B cell (primary cell): Measurements from ENCODE around the gene VIT. TPM values are rescaled to one million over a fixed set of nuclear protein-coding genes. Genes with fewer than 3 reads are reported as not detected.

Source experiments
- ATAC-seq: fragments of 200-7000 bp; cut with Tn5 transposase; one replicate; pipeline ENCODE4 v1.10.0; 2021; ENCODE audit warnings: low read depth, mild to moderate bottlenecking, moderate number of reproducible peaks, moderate library complexity
- CTCF ChIA-PET: fragments of 350-600 bp; sonication (Branson Sonifier 250); formaldehyde crosslinking; loops from one replicate; lab custom pipeline; 2021; ENCODE audit warnings: antibody characterized with exemption, inconsistent platforms; lab: Charles Lee
- POLR2A ChIA-PET: fragments of 350-600 bp; sonication (Branson Sonifier 250); formaldehyde crosslinking; loops from one replicate; lab custom pipeline; 2021; ENCODE audit warnings: antibody characterized with exemption; lab: Charles Lee
- DNase-seq: peaks from one replicate; pipeline ENCODE4 v3.0.0; 2013
- H2AFZ ChIP-seq: 2 replicates; pipeline ENCODE4 v1.6.1; 2012; ENCODE audit warnings: mild to moderate bottlenecking, low read depth, low read length; ENCODE audit not compliant: insufficient read depth, poor library complexity, severe bottlenecking
- H3K27ac ChIP-seq, 2 donors: 1 replicate in 1 of 2; 2 replicates in 1 of 2; pipeline ENCODE4 v1.5.1; 2012 to 2013; ENCODE audit warnings: low read length in 2 of 2, mild to moderate bottlenecking in 2 of 2, moderate library complexity in 1 of 2
- H3K27me3 ChIP-seq, 4 experiments: fragments of 200-600 bp in 1 of 4; sonication (generic) in 1 of 4; replicated peaks in 1 of 4; 1 replicate in 2 of 4; 2 replicates in 2 of 4; pipeline versions ENCODE4 v1.6.1 to v1.7.0; 2013 to 2016; ENCODE audit warnings: low read length in 3 of 4, mild to moderate bottlenecking in 2 of 4, mixed read lengths in 1 of 4, moderate library complexity in 1 of 4; ENCODE audit not compliant: insufficient read depth in 4 of 4, control insufficient read depth in 3 of 4; ENCODE audit errors: control extremely low read depth in 1 of 4
- H3K36me3 ChIP-seq, 2 experiments: replicated peaks in 1 of 2; 1 replicate in 1 of 2; 2 replicates in 1 of 2; pipeline versions ENCODE4 v1.6.1 to v1.7.1; 2013; ENCODE audit warnings: low read length in 1 of 2; ENCODE audit not compliant: insufficient read depth in 2 of 2, control insufficient read depth in 1 of 2; ENCODE audit errors: control extremely low read depth in 1 of 2, extremely low read depth in 1 of 2
- H3K4me1 ChIP-seq, 2 donors: fragments of 200-600 bp in 1 of 2; sonication (generic) in 1 of 2; 1 replicate in 1 of 2; 2 replicates in 1 of 2; pipeline versions ENCODE4 v1.5.1 to v1.6.1; 2013 to 2017; ENCODE audit warnings: low read length in 2 of 2; ENCODE audit not compliant: control insufficient read depth in 2 of 2, insufficient read depth in 2 of 2
- H3K4me2 ChIP-seq: replicated peaks from 2 replicates; pipeline ENCODE3; 2012; ENCODE audit warnings: mild to moderate bottlenecking, low read depth, low read length; ENCODE audit not compliant: poor library complexity, severe bottlenecking
- H3K4me3 ChIP-seq, 5 experiments: fragments of 200-600 bp in 1 of 5; sonication (generic) in 1 of 5; 1 replicate in 3 of 5; 2 replicates in 2 of 5; pipeline versions ENCODE4 v1.5.1 to v1.7.0; 2011 to 2016; ENCODE audit warnings: low read length in 4 of 5, mild to moderate bottlenecking in 4 of 5, low read depth in 2 of 5, control low read depth in 1 of 5, moderate library complexity in 1 of 5; ENCODE audit not compliant: insufficient read depth in 1 of 5; ENCODE audit errors: control extremely low read depth in 1 of 5, extremely low read depth in 1 of 5
- H3K79me2 ChIP-seq: fragments of 200-600 bp; sonication (generic); one replicate; pipeline ENCODE4 v1.6.0; 2016; ENCODE audit warnings: low read length; ENCODE audit not compliant: control insufficient read depth, insufficient read depth
- H3K9ac ChIP-seq: fragments of 200-600 bp; sonication (generic); 2 replicates; pipeline ENCODE4 v1.6.1; 2017; ENCODE audit warnings: mild to moderate bottlenecking, low read length, moderate library complexity
- H3K9me3 ChIP-seq, 3 donors: one replicate each; pipeline versions ENCODE4 v1.6.1 to v1.7.1; 2013; ENCODE audit warnings: low read length in 2 of 3; ENCODE audit not compliant: control insufficient read depth in 2 of 3, insufficient read depth in 1 of 3; ENCODE audit errors: control extremely low read depth in 1 of 3
- H4K20me1 ChIP-seq: 2 replicates; pipeline ENCODE4 v1.6.0; 2012; ENCODE audit warnings: mild to moderate bottlenecking, low read length; ENCODE audit not compliant: insufficient read depth, control insufficient read depth, poor library complexity, severe bottlenecking
- H3K27ac Mint-ChIP-seq: one replicate; pipeline ENCODE4 v1.8.0; 2021; ENCODE audit warnings: mixed read lengths
- H3K27me3 Mint-ChIP-seq: one replicate; pipeline ENCODE4 v1.8.0; 2021; ENCODE audit warnings: mixed read lengths
- H3K4me1 Mint-ChIP-seq: one replicate; pipeline ENCODE4 v1.8.0; 2021; ENCODE audit warnings: mixed read lengths
- H3K4me3 Mint-ChIP-seq: one replicate; pipeline ENCODE4 v1.8.0; 2021; ENCODE audit warnings: mixed read lengths
- H3K9me3 Mint-ChIP-seq: one replicate; pipeline ENCODE4 v1.8.0; 2022; ENCODE audit warnings: mixed read lengths; ENCODE audit not compliant: insufficient read depth
- CTCF ChIP-seq: fragments of 200-600 bp; IDR thresholded peaks from one replicate; pipeline ENCODE4 v1.8.0; 2022; ENCODE audit warnings: antibody characterized with exemption, mild to moderate bottlenecking
- EZH2 ChIP-seq: IDR thresholded peaks from 2 replicates; pipeline ENCODE4 v1.6.1; 2012; ENCODE audit warnings: borderline replicate concordance, low read depth, mild to moderate bottlenecking, moderate library complexity, low read length; ENCODE audit not compliant: insufficient read depth, poor library complexity, severe bottlenecking
- WGBS: methylation state at CpG from one replicate; pipeline ENCODE4 v1.1.5; 2013; ENCODE audit warnings: missing lambda C conversion rate; ENCODE audit not compliant: insufficient coverage; 5-methylcytosine and 5-hydroxymethylcytosine counted together
- intact Hi-C: fragments of 100-400 bp; cut with micrococcal nuclease; formaldehyde crosslinking; loops from one replicate; pipeline ENCODE4 v1.10.0; 2022
- polyA plus RNA-seq: library from polyadenylated mRNA; depleted of rRNA; stranded (reverse); fragments of >200 nt; gene quantifications from 2 replicates; pipeline ENCODE4 v1.2.3, GENCODE V29; 2012
- total RNA-seq, 2 donors: library from RNA; stranded (reverse); fragments of 120-200 nt in 1 of 2; gene quantifications; 1 replicate in 1 of 2; 2 replicates in 1 of 2; pipeline versions ENCODE4 v1.2.3 to v1.2.4, GENCODE V29; 2013 to 2022

VIT gene
- total and polyA plus RNA-seq, 2 donors (not counting 1 experiment from before 2014, with no cell fraction given), result not detected

- Mint-ChIP-seq H3K9me3 (peaks cover 3% of the 10 kb centered on the region), H3K27me3 (no peaks in the 10 kb centered on the region), H3K4me3 (no peak overlapping the region), H3K4me1 (no peaks in the 10 kb centered on the region), H3K27ac (no peak overlapping the region)
- DNase-seq (no peak), ATAC-seq (no peak)
- Histone ChIP-seq H2AFZ (no peak overlapping the region), H3K79me2 (no peaks in the 10 kb centered on the region), H3K4me3 (no peak overlapping the region), H4K20me1 (no peaks in the 10 kb centered on the region), H3K9ac (no peak overlapping the region), H3K27me3 (no peaks in the 10 kb centered on the region), H3K27ac (no peak overlapping the region), H3K36me3 (no peaks in the 10 kb centered on the region), H3K4me2 (no peak overlapping the region), H3K4me1 (no peaks in the 10 kb centered on the region), H3K9me3 (peaks cover 0 to 8% (median 6%) of the 10 kb centered on the region in 3 donors)
- 66% methylated on average over 4 of the region's 5 CpGs for WGBS
- CTCF ChIA-PET, result no interaction called here
- POLR2A ChIA-PET, result no interaction called here
- TF ChIP-seq EZH2 (no peak), CTCF (no peak)
- intact Hi-C loops, result no loop called here
Observed at GRCh38 chr2:36711741-36712314, 15.3 kb downstream of the VIT start.

GRCh38 chr2:36713310-36713709 is 16.8 kb downstream of the VIT start:
- Histone ChIP-seq H3K4me3 (no peak overlapping the region), H3K9me3 (peaks cover 0 to 8% (median 6%) of the 10 kb centered on the region in 3 donors), H3K4me1 (no peaks in the 10 kb centered on the region), H3K27me3 (peaks cover 0 to 3% (median 0%) of the 10 kb centered on the region in 4 experiments), H4K20me1 (no peaks in the 10 kb centered on the region), H3K79me2 (no peaks in the 10 kb centered on the region), H3K9ac (no peak overlapping the region), H2AFZ (no peak overlapping the region), H3K27ac (no peak overlapping the region), H3K36me3 (no peaks in the 10 kb centered on the region), H3K4me2 (no peak overlapping the region)
- H3K9me3 Mint-ChIP-seq, result peaks cover 3% of the 10 kb centered on the region
- 92% methylated on average over 8 of the region's 8 CpGs for WGBS
- H3K27ac Mint-ChIP-seq, result no peak overlapping the region
- ChIA-PET POLR2A (no interaction called here), CTCF (no interaction called here)
- DNase-seq, result no peak
- H3K4me3 Mint-ChIP-seq, result no peak overlapping the region
- no peak for ATAC-seq
- no peak for TF ChIP-seq EZH2
- TF ChIP-seq CTCF, result no peak
- no peaks in the 10 kb centered on the region for H3K4me1 Mint-ChIP-seq
- no peaks in the 10 kb centered on the region for H3K27me3 Mint-ChIP-seq
- intact Hi-C loops, result no loop called here
